HCT116 (cell line): ENCODE results near the gene C3orf52. TPM values are rescaled to one million over a fixed set of nuclear protein-coding genes. Genes with fewer than 3 reads are reported as not detected.
A peak's percentile ranks its signal among the peaks of the same experiment; 100 is the strongest.

Experiments used
- ATAC-seq: fragments of 200-7000 bp; cut with Tn5 transposase; 2 replicates; pipeline ENCODE4 v1.9.1; 2020; ENCODE audit warnings: mild to moderate bottlenecking, moderate library complexity
- BruUV-seq: library from RNA; stranded (reverse); fragments of 400-500 nt; replicated peaks from 2 replicates; lab custom pipeline; 2021; lab: Mats Ljungman, UMichigan
- CTCF ChIA-PET: fragments of 300-600 bp; sonication (Branson Sonifier 250); formaldehyde crosslinking; loops from one replicate; lab custom pipeline; 2021; ENCODE audit warnings: antibody characterized with exemption; lab: Charles Lee
- POLR2A ChIA-PET: fragments of 300-600, 350-600 bp; sonication (Branson Sonifier 250); formaldehyde crosslinking; loops from one replicate; lab custom pipeline; 2021; ENCODE audit warnings: antibody characterized with exemption; lab: Charles Lee
- RAD21 ChIA-PET, 2 experiments: fragments of 300-600 bp; sonication (Branson Sonifier 250); formaldehyde crosslinking; loops; one replicate each; lab custom pipeline; 2023; ENCODE audit warnings: low total read pairs in 2 of 2; ENCODE audit not compliant: uncharacterized antibody in 2 of 2, unreplicated experiment in 2 of 2, low non-redundant PET in 1 of 2; lab: Charles Lee
- DNase-seq: peaks from one replicate; pipeline ENCODE4 v3.0.0-alpha.2; 2010; ENCODE audit warnings: low read depth, low spot score
- H2AFZ ChIP-seq: fragments of 200-600 bp; shearing (Covaris generic), sonication (generic); 2 replicates; pipeline ENCODE4 v1.6.1; 2017; ENCODE audit warnings: low read depth, mixed run types, mixed read lengths, antibody characterized with exemption, low read length; ENCODE audit not compliant: poor library complexity, severe bottlenecking
- H3K27ac ChIP-seq: 2 replicates; pipeline ENCODE4 v1.5.1; 2012; ENCODE audit warnings: low read depth, low read length
- H3K27me3 ChIP-seq: fragments of 200-600 bp; sonication (generic); 2 replicates; pipeline ENCODE4 v1.6.1; 2016; ENCODE audit warnings: mixed run types, low read length, mixed read lengths; ENCODE audit not compliant: insufficient read depth
- H3K36me3 ChIP-seq, 2 experiments: fragments of 200-500 bp in 1 of 2; fragments of 200-600 bp in 1 of 2; sonication (Bioruptor generic) in 1 of 2; sonication (generic) in 1 of 2; 2 replicates each; pipeline versions ENCODE4 v1.5.1 to v1.6.1; 2014 to 2016; ENCODE audit warnings: low read length in 2 of 2, inconsistent platforms in 1 of 2, mixed read lengths in 1 of 2, mixed run types in 1 of 2; ENCODE audit not compliant: insufficient read depth in 2 of 2, control insufficient read depth in 1 of 2
- H3K4me1 ChIP-seq, 2 experiments: fragments of 200-600 bp in 1 of 2; sonication (generic) in 1 of 2; 2 replicates each; pipeline versions ENCODE4 v1.5.1 to v1.6.1; 2012 to 2017; ENCODE audit warnings: low read length in 2 of 2, inconsistent platforms in 1 of 2, mild to moderate bottlenecking in 1 of 2, mixed read lengths in 1 of 2, mixed run types in 1 of 2, moderate library complexity in 1 of 2; ENCODE audit not compliant: insufficient read depth in 2 of 2, control insufficient read depth in 1 of 2
- H3K4me2 ChIP-seq: fragments of 200-600 bp; sonication (generic); 2 replicates; pipeline ENCODE4 v1.6.1; 2017; ENCODE audit warnings: mixed run types, low read length, mixed read lengths
- H3K4me3 ChIP-seq, 2 experiments: fragments of 200-600 bp in 1 of 2; sonication (generic) in 1 of 2; replicated peaks in 1 of 2; 2 replicates each; pipeline ENCODE4 v1.5.1; 2011 to 2016; ENCODE audit warnings: low read length in 2 of 2, control low read depth in 1 of 2, low read depth in 1 of 2, mild to moderate bottlenecking in 1 of 2, mixed read lengths in 1 of 2, mixed run types in 1 of 2
- H3K79me2 ChIP-seq: fragments of 200-600 bp; sonication (generic); 2 replicates; pipeline ENCODE4 v1.6.1; 2017; ENCODE audit warnings: mild to moderate bottlenecking, mixed run types, low read length, moderate library complexity, mixed read lengths; ENCODE audit not compliant: insufficient read depth
- H3K9ac ChIP-seq: fragments of 200-600 bp; sonication (generic); 2 replicates; pipeline ENCODE4 v1.6.1; 2016; ENCODE audit warnings: low read length, mixed read lengths
- H3K9me2 ChIP-seq: fragments of 200-600 bp; sonication (generic), shearing (Covaris generic); 2 replicates; pipeline ENCODE4 v1.6.1; 2017; ENCODE audit warnings: mixed run types, mild to moderate bottlenecking, moderate library complexity; ENCODE audit not compliant: insufficient read depth
- H3K9me3 ChIP-seq, 2 experiments: fragments of 200-500 bp in 1 of 2; fragments of 200-600 bp in 1 of 2; sonication (Bioruptor generic) in 1 of 2; sonication (generic) in 1 of 2; 2 replicates each; pipeline ENCODE4 v1.6.1; 2014 to 2017; ENCODE audit warnings: low read length in 2 of 2, mixed read lengths in 2 of 2, inconsistent platforms in 1 of 2, low read depth in 1 of 2, mild to moderate bottlenecking in 1 of 2, mixed run types in 1 of 2, moderate library complexity in 1 of 2; ENCODE audit not compliant: control insufficient read depth in 1 of 2, insufficient read depth in 1 of 2
- H4K20me1 ChIP-seq: fragments of 200-600 bp; sonication (generic), shearing (Covaris generic); 2 replicates; pipeline ENCODE4 v1.6.1; 2017; ENCODE audit warnings: mixed run types, mild to moderate bottlenecking, moderate library complexity; ENCODE audit not compliant: insufficient read depth
- CBX3 ChIP-seq: IDR thresholded peaks from 2 replicates; pipeline ENCODE4 v1.6.1; 2012; ENCODE audit warnings: low read depth
- EZH2phosphoT487 ChIP-seq: fragments of 200-600 bp; IDR thresholded peaks from 2 replicates; pipeline ENCODE4 v1.6.1; 2018; ENCODE audit warnings: antibody characterized with exemption, borderline replicate concordance
- FOSL1 ChIP-seq: IDR thresholded peaks from 2 replicates; pipeline ENCODE4 v1.6.1; 2012; ENCODE audit warnings: low read depth
- JUND ChIP-seq: IDR thresholded peaks from 2 replicates; pipeline ENCODE4 v1.6.1; 2012
- POLR2A ChIP-seq: IDR thresholded peaks from 2 replicates; pipeline ENCODE4 v1.7.0; 2011; ENCODE audit warnings: borderline replicate concordance; ENCODE audit not compliant: insufficient read depth, insufficient read length; ENCODE audit errors: extremely low read depth
- POLR2AphosphoS5 ChIP-seq: IDR thresholded peaks from 2 replicates; pipeline ENCODE4 v1.6.1; 2011; ENCODE audit warnings: mild to moderate bottlenecking, low read depth, low read length, moderate library complexity
- SIN3A ChIP-seq: IDR thresholded peaks from 2 replicates; pipeline ENCODE4 v1.6.1; 2012; ENCODE audit warnings: low read depth
- SP1 ChIP-seq: IDR thresholded peaks from 2 replicates; pipeline ENCODE4 v1.6.1; 2012; ENCODE audit warnings: low read depth
- TCF7L2 ChIP-seq: IDR thresholded peaks from 2 replicates; pipeline ENCODE4 v1.7.0; 2011; ENCODE audit warnings: borderline replicate concordance, inconsistent platforms; ENCODE audit not compliant: insufficient read depth, insufficient read length; ENCODE audit errors: extremely low read depth
- intact Hi-C: fragments of 100-400 bp; cut with micrococcal nuclease; formaldehyde crosslinking; loops from 2 replicates; pipeline ENCODE4 v1.10.0; 2022
- total RNA-seq: library from RNA; stranded (reverse); gene quantifications from one replicate; pipeline ENCODE4 v1.2.1, GENCODE V29; 2021; ENCODE audit not compliant: unreplicated experiment
- TF ChIP-seq, protein P1 (sequence below): IDR thresholded peaks from 2 replicates; pipeline ENCODE4 v1.6.1; 2012; ENCODE audit warnings: low read depth
- TF ChIP-seq, protein P2 (sequence below): IDR thresholded peaks from 2 replicates; pipeline ENCODE4 v1.6.1; 2011; ENCODE audit warnings: mild to moderate bottlenecking, low read length, moderate library complexity; ENCODE audit not compliant: insufficient replicate concordance; ENCODE audit errors: extremely low read depth
- TF ChIP-seq, protein P3 (sequence below): IDR thresholded peaks from 2 replicates; pipeline ENCODE4 v1.6.1; 2012

C3orf52 gene
- total RNA-seq, 1 experiment from 2014 or later, result 14.3 TPM

DNA sequence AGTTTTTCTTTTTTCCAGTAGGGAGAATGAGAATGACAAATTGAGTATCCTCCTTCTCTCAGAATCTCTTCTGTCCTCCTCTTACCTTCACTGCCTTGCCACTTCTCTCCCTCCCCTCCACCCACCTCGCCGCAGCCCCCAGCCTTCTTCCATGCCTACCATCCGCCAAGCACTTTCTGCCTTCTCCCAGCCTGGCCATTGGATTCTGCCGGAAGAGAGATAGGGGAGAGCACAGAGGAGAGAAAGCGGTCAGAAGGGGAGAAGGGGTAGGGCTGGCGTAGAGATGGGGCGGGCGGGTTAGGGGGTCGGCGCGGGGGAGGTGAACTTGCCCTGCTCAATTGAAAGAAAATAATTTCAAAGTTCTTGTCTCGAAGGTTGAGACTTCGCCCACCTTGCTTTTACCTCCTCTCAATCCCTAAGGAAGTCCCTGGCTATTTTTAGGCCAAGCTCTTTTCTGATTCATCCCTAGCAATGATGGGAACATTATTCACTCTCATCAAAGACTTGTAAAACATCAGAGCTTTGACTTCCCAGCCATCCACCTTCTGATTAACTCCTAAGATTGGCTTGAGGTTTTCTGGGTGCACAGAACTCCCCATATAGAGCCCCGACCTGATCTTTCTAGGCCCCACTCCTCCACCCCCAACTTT is 811 bp downstream of the C3orf52 start:
- CTCF ChIA-PET, result interaction anchor here (1.0 to 1.2 kb wide), 2 partner anchors 11 to 44 kb away, joined by 3 read pairs; no protein-coding TSS in a partner anchor
- no peaks in the 10 kb centered on the region for H3K9me2 ChIP-seq
- no peaks in the 10 kb centered on the region for H3K27me3 ChIP-seq
- peak overlapping the region; percentile 88 for H3K4me2 ChIP-seq
- RAD21 ChIA-PET, result no interaction called here
- BruUV-seq, result no TSS peak
- H3K27ac ChIP-seq, result peak overlapping the region; percentile 66
- no peaks in the 10 kb centered on the region for H3K9me3 ChIP-seq
- POLR2A ChIA-PET, result no interaction called here
- peak overlapping the region; percentile 55 to 73 for H3K4me3 ChIP-seq
- peak; percentile 13 for TF ChIP-seq TCF7L2
- TF ChIP-seq JUND, result peak; percentile 42; the same call in 1 of the 2 replicates
- no peak for TF ChIP-seq EZH2phosphoT487
- TF ChIP-seq FOSL1, result peak; percentile 65
- peak; percentile 19; the same call in 1 of the 2 replicates for TF ChIP-seq SP1
- TF ChIP-seq SIN3A, result no peak
- TF ChIP-seq, protein P1, sequence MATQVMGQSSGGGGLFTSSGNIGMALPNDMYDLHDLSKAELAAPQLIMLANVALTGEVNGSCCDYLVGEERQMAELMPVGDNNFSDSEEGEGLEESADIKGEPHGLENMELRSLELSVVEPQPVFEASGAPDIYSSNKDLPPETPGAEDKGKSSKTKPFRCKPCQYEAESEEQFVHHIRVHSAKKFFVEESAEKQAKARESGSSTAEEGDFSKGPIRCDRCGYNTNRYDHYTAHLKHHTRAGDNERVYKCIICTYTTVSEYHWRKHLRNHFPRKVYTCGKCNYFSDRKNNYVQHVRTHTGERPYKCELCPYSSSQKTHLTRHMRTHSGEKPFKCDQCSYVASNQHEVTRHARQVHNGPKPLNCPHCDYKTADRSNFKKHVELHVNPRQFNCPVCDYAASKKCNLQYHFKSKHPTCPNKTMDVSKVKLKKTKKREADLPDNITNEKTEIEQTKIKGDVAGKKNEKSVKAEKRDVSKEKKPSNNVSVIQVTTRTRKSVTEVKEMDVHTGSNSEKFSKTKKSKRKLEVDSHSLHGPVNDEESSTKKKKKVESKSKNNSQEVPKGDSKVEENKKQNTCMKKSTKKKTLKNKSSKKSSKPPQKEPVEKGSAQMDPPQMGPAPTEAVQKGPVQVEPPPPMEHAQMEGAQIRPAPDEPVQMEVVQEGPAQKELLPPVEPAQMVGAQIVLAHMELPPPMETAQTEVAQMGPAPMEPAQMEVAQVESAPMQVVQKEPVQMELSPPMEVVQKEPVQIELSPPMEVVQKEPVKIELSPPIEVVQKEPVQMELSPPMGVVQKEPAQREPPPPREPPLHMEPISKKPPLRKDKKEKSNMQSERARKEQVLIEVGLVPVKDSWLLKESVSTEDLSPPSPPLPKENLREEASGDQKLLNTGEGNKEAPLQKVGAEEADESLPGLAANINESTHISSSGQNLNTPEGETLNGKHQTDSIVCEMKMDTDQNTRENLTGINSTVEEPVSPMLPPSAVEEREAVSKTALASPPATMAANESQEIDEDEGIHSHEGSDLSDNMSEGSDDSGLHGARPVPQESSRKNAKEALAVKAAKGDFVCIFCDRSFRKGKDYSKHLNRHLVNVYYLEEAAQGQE, result no peak
- TF ChIP-seq POLR2AphosphoS5, result peak; percentile 22; the same call in 1 of the 2 replicates
- TF ChIP-seq, protein P2, sequence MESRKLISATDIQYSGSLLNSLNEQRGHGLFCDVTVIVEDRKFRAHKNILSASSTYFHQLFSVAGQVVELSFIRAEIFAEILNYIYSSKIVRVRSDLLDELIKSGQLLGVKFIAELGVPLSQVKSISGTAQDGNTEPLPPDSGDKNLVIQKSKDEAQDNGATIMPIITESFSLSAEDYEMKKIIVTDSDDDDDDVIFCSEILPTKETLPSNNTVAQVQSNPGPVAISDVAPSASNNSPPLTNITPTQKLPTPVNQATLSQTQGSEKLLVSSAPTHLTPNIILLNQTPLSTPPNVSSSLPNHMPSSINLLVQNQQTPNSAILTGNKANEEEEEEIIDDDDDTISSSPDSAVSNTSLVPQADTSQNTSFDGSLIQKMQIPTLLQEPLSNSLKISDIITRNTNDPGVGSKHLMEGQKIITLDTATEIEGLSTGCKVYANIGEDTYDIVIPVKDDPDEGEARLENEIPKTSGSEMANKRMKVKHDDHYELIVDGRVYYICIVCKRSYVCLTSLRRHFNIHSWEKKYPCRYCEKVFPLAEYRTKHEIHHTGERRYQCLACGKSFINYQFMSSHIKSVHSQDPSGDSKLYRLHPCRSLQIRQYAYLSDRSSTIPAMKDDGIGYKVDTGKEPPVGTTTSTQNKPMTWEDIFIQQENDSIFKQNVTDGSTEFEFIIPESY, result no peak
- TF ChIP-seq, protein P3, sequence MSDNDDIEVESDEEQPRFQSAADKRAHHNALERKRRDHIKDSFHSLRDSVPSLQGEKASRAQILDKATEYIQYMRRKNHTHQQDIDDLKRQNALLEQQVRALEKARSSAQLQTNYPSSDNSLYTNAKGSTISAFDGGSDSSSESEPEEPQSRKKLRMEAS, result no peak
- no peak for TF ChIP-seq POLR2A
- TF ChIP-seq CBX3, result 0 out of 2 replicates have a peak, but pooled peaks have one; percentile 17
- H3K4me1 ChIP-seq, result peaks cover 29 to 39% of the 10 kb centered on the region in 2 experiments
- no peaks in the 10 kb centered on the region for H4K20me1 ChIP-seq
- H2AFZ ChIP-seq, result no peak overlapping the region
- intact Hi-C loops, result no loop called here
- peaks cover 0 to 5% of the 10 kb centered on the region in 2 experiments; a peak in 1 of 4 replicates for H3K36me3 ChIP-seq
- H3K9ac ChIP-seq, result peak overlapping the region; percentile 74
- peak; percentile 26 for DNase-seq
- H3K79me2 ChIP-seq, result peaks cover 49% of the 10 kb centered on the region
- 0 out of 2 replicates have a peak, but pooled peaks have one; percentile 9 for ATAC-seq
